Renal cortex interstitium (tissue), 11 donors: ENCODE measurements around the gene CLASP1. TPM values are rescaled to one million over a fixed set of nuclear protein-coding genes. Genes with fewer than 3 reads are reported as not detected.
"Not testable (repeated sequence)": the region's sequence is repeated elsewhere in the genome, so short reads cannot be mapped to it uniquely, and the experiment has no call there.

Source experiments
- DNase-seq, 11 donors: peaks; one replicate each; pipeline ENCODE4 v3.0.0-alpha.2; 2013; ENCODE audit warnings: low read depth in 9 of 11, low spot score in 4 of 11; ENCODE audit errors: extremely low read depth in 1 of 11
- polyA plus RNA-seq, 3 donors: library from polyadenylated mRNA; unstranded; fragments of 120-200 nt; gene quantifications; one replicate each; pipeline ENCODE4 v1.2.1, GENCODE V29; 2013; ENCODE audit not compliant: insufficient read length in 3 of 3

Gene CLASP1
- polyA plus RNA-seq, 3 donors, result 42.0 to 47.8 (median 47.5) TPM

- no peak for DNase-seq
These were observed 14.6 kb downstream of the CLASP1 start for GRCh38 chr2:121634354-121635307.

GRCh38 chr2:121633463-121633862, 15.8 kb downstream of the CLASP1 start:
- DNase-seq, result no peak

GRCh38 chr2:121627525-121628050, 21.7 kb downstream of the CLASP1 start:
- DNase-seq, result no peak

- DNase-seq, result no peak
These were observed 22.3 kb downstream of the CLASP1 start for GRCh38 chr2:121626777-121627524.

- DNase-seq, result no peak
These were observed 23.3 kb downstream of the CLASP1 start for GRCh38 chr2:121625953-121626352.

GRCh38 chr2:121617042-121617599, 32.1 kb downstream of the CLASP1 start:
- DNase-seq, result no peak

GRCh38 chr2:121613774-121614173, 35.5 kb downstream of the CLASP1 start:
- no peak for DNase-seq

GRCh38 chr2:121613152-121613551, 36.1 kb downstream of the CLASP1 start:
- no peak for DNase-seq

GRCh38 chr2:121611730-121612705, 37.2 kb downstream of the CLASP1 start:
- DNase-seq, result no peak

- DNase-seq, result not testable (repeated sequence)
These were observed 38.1 kb downstream of the CLASP1 start for GRCh38 chr2:121611048-121611649.

- not testable (repeated sequence) for DNase-seq
These were observed 38.8 kb downstream of the CLASP1 start for GRCh38 chr2:121610487-121610874.

GRCh38 chr2:121608967-121609366, 40.3 kb downstream of the CLASP1 start:
- DNase-seq, result no peak

GRCh38 chr2:121608367-121608766, 40.9 kb downstream of the CLASP1 start:
- DNase-seq, result no peak

- DNase-seq, result no peak
These were observed 43.2 kb downstream of the CLASP1 start for GRCh38 chr2:121605820-121606733.

GRCh38 chr2:121603185-121603584, 46.1 kb downstream of the CLASP1 start:
- no peak for DNase-seq

GRCh38 chr2:121599963-121600651, 49.2 kb downstream of the CLASP1 start:
- DNase-seq, result no peak
